ENCODE measurements around the gene SPIB. TPM values are rescaled to one million over a fixed set of nuclear protein-coding genes. Genes with fewer than 3 reads are reported as not detected.

Gene SPIB
- total and polyA plus RNA-seq, 2 experiments from 2014 or later, result 12.6 to 17.5 TPM

DNA sequence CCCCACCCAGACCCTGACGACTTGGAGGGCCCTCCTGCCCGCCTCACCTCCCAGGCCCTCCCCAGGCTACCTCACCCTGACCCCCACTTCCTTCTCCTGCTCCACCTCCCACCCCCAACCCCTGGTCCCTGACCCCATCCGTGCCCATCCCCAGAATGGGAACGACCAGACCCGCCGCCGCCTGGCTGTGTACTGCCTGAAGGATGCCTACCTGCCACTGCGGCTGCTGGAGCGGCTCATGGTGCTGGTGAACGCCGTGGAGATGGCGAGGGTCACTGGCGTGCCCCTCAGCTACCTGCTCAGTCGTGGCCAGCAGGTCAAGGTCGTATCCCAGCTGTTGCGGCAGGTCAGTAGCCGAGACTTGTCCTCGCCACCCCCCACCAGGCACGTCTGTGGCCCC is 11.9 kb upstream of the SPIB start:
- peaks cover 63% of the 10 kb centered on the region for H3K36me3 Mint-ChIP-seq (ENCODE audit: low read depth)
- peaks cover 5% of the 10 kb centered on the region for H4K20me1 ChIP-seq (replicated peaks; ENCODE audit: insufficient read depth)

More for the DNA sequence above, 11.9 kb upstream of the SPIB start:
- DNase-seq (ENCODE audit: low spot score) (no peak), ATAC-seq (no peak)
- Histone ChIP-seq H3K79me2 (replicated peaks; ENCODE audit: insufficient read depth) (no peaks in the 10 kb centered on the region), H3K4me1 (ENCODE audit: insufficient read depth) (no peaks in the 10 kb centered on the region), H3K4me2 (no peak overlapping the region), H3F3A (replicated peaks; ENCODE audit: low read depth) (no peaks in the 10 kb centered on the region; the same call in 1 of the 2 replicates), H2AFZ (no peak overlapping the region), H3K36me3 (ENCODE audit: insufficient read depth) (peaks cover 4% of the 10 kb centered on the region; the same call in 1 of the 2 replicates), H3K4me3 (no peak overlapping the region), H3K27me3 (ENCODE audit: insufficient read depth) (no peaks in the 10 kb centered on the region), H3K27ac (ENCODE audit: low read depth) (no peak overlapping the region), H3K9me2 (ENCODE audit: insufficient read depth) (no peaks in the 10 kb centered on the region)
- Mint-ChIP-seq H3K9me3 (no peaks in the 10 kb centered on the region; the same call in 2 of the 3 replicates), H3K27me3 (ENCODE audit: insufficient read depth, low read depth, poor library complexity) (no peaks in the 10 kb centered on the region), H3K4me1 (no peaks in the 10 kb centered on the region), H3K4me3 (no peak overlapping the region), H3K27ac (no peak overlapping the region)
- TF ChIP-seq JUNB (IDR thresholded peaks at IDR 0.05; ENCODE audit: unreplicated experiment) (no peak), ZNF331 (CRISPR knock-in tag; IDR thresholded peaks at IDR 0.05; ENCODE audit: low read depth) (no peak), EZH2phosphoT487 (IDR thresholded peaks at IDR 0.05; ENCODE audit: unreplicated experiment) (no peak), EZH2 (IDR thresholded peaks at IDR 0.05; ENCODE audit: low read depth, unreplicated experiment) (no peak), NANOG (IDR thresholded peaks at IDR 0.05; ENCODE audit: borderline replicate concordance) (no peak), STAT1 (IDR thresholded peaks at IDR 0.05; ENCODE audit: unreplicated experiment) (no peak), ZNF114 (CRISPR knock-in tag; IDR thresholded peaks at IDR 0.05) (no peak), POLR2AphosphoS5 (IDR thresholded peaks at IDR 0.05; ENCODE audit: low read depth) (no peak), CREB1 (CRISPR knock-in tag; IDR thresholded peaks at IDR 0.05; ENCODE audit: low read depth) (no peak)
- TF ChIP-seq, protein P1, sequence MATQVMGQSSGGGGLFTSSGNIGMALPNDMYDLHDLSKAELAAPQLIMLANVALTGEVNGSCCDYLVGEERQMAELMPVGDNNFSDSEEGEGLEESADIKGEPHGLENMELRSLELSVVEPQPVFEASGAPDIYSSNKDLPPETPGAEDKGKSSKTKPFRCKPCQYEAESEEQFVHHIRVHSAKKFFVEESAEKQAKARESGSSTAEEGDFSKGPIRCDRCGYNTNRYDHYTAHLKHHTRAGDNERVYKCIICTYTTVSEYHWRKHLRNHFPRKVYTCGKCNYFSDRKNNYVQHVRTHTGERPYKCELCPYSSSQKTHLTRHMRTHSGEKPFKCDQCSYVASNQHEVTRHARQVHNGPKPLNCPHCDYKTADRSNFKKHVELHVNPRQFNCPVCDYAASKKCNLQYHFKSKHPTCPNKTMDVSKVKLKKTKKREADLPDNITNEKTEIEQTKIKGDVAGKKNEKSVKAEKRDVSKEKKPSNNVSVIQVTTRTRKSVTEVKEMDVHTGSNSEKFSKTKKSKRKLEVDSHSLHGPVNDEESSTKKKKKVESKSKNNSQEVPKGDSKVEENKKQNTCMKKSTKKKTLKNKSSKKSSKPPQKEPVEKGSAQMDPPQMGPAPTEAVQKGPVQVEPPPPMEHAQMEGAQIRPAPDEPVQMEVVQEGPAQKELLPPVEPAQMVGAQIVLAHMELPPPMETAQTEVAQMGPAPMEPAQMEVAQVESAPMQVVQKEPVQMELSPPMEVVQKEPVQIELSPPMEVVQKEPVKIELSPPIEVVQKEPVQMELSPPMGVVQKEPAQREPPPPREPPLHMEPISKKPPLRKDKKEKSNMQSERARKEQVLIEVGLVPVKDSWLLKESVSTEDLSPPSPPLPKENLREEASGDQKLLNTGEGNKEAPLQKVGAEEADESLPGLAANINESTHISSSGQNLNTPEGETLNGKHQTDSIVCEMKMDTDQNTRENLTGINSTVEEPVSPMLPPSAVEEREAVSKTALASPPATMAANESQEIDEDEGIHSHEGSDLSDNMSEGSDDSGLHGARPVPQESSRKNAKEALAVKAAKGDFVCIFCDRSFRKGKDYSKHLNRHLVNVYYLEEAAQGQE (IDR thresholded peaks at IDR 0.05; ENCODE audit: unreplicated experiment), result no peak
- TF ChIP-seq, protein P2, sequence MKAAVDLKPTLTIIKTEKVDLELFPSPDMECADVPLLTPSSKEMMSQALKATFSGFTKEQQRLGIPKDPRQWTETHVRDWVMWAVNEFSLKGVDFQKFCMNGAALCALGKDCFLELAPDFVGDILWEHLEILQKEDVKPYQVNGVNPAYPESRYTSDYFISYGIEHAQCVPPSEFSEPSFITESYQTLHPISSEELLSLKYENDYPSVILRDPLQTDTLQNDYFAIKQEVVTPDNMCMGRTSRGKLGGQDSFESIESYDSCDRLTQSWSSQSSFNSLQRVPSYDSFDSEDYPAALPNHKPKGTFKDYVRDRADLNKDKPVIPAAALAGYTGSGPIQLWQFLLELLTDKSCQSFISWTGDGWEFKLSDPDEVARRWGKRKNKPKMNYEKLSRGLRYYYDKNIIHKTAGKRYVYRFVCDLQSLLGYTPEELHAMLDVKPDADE (IDR thresholded peaks at IDR 0.05), result no peak
- TF ChIP-seq, protein P3, sequence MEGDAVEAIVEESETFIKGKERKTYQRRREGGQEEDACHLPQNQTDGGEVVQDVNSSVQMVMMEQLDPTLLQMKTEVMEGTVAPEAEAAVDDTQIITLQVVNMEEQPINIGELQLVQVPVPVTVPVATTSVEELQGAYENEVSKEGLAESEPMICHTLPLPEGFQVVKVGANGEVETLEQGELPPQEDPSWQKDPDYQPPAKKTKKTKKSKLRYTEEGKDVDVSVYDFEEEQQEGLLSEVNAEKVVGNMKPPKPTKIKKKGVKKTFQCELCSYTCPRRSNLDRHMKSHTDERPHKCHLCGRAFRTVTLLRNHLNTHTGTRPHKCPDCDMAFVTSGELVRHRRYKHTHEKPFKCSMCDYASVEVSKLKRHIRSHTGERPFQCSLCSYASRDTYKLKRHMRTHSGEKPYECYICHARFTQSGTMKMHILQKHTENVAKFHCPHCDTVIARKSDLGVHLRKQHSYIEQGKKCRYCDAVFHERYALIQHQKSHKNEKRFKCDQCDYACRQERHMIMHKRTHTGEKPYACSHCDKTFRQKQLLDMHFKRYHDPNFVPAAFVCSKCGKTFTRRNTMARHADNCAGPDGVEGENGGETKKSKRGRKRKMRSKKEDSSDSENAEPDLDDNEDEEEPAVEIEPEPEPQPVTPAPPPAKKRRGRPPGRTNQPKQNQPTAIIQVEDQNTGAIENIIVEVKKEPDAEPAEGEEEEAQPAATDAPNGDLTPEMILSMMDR (conservative IDR thresholded peaks at IDR 0.05; ENCODE audit: low read depth in 2 of 2), result no peak
- TF ChIP-seq, protein P4, sequence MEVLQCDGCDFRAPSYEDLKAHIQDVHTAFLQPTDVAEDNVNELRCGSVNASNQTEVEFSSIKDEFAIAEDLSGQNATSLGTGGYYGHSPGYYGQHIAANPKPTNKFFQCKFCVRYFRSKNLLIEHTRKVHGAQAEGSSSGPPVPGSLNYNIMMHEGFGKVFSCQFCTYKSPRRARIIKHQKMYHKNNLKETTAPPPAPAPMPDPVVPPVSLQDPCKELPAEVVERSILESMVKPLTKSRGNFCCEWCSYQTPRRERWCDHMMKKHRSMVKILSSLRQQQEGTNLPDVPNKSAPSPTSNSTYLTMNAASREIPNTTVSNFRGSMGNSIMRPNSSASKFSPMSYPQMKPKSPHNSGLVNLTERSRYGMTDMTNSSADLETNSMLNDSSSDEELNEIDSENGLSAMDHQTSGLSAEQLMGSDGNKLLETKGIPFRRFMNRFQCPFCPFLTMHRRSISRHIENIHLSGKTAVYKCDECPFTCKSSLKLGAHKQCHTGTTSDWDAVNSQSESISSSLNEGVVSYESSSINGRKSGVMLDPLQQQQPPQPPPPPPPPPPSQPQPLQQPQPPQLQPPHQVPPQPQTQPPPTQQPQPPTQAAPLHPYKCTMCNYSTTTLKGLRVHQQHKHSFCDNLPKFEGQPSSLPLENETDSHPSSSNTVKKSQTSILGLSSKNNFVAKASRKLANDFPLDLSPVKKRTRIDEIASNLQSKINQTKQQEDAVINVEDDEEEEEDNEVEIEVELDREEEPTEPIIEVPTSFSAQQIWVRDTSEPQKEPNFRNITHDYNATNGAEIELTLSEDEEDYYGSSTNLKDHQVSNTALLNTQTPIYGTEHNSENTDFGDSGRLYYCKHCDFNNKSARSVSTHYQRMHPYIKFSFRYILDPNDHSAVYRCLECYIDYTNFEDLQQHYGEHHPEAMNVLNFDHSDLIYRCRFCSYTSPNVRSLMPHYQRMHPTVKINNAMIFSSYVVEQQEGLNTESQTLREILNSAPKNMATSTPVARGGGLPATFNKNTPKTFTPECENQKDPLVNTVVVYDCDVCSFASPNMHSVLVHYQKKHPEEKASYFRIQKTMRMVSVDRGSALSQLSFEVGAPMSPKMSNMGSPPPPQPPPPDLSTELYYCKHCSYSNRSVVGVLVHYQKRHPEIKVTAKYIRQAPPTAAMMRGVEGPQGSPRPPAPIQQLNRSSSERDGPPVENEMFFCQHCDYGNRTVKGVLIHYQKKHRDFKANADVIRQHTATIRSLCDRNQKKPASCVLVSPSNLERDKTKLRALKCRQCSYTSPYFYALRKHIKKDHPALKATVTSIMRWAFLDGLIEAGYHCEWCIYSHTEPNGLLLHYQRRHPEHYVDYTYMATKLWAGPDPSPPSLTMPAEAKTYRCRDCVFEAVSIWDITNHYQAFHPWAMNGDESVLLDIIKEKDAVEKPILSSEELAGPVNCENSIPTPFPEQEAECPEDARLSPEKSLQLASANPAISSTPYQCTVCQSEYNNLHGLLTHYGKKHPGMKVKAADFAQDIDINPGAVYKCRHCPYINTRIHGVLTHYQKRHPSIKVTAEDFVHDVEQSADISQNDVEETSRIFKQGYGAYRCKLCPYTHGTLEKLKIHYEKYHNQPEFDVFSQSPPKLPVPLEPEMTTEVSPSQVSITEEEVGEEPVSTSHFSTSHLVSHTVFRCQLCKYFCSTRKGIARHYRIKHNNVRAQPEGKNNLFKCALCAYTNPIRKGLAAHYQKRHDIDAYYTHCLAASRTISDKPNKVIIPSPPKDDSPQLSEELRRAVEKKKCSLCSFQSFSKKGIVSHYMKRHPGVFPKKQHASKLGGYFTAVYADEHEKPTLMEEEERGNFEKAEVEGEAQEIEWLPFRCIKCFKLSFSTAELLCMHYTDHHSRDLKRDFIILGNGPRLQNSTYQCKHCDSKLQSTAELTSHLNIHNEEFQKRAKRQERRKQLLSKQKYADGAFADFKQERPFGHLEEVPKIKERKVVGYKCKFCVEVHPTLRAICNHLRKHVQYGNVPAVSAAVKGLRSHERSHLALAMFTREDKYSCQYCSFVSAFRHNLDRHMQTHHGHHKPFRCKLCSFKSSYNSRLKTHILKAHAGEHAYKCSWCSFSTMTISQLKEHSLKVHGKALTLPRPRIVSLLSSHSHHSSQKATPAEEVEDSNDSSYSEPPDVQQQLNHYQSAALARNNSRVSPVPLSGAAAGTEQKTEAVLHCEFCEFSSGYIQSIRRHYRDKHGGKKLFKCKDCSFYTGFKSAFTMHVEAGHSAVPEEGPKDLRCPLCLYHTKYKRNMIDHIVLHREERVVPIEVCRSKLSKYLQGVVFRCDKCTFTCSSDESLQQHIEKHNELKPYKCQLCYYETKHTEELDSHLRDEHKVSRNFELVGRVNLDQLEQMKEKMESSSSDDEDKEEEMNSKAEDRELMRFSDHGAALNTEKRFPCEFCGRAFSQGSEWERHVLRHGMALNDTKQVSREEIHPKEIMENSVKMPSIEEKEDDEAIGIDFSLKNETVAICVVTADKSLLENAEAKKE (CRISPR knock-in tag; IDR thresholded peaks at IDR 0.05), result no peak
